H1 (cell line): ENCODE data around the gene NFYA. TPM values are rescaled to one million over a fixed set of nuclear protein-coding genes. Genes with fewer than 3 reads are reported as not detected.

Source experiments
- CTCF ChIA-PET: fragments of 300-600 bp; sonication (Branson Sonifier 250); formaldehyde crosslinking; loops from one replicate; lab custom pipeline; 2021; ENCODE audit not compliant: partially characterized antibody; lab: Charles Lee
- POLR2A ChIA-PET: fragments of 300-600 bp; sonication (Branson Sonifier 250); formaldehyde crosslinking; loops from one replicate; lab custom pipeline; 2021; ENCODE audit warnings: inconsistent platforms; ENCODE audit not compliant: partially characterized antibody; lab: Charles Lee
- DNase-seq, 2 experiments: peaks; one replicate each; pipeline versions ENCODE4 v3.0.0 to v3.0.0-alpha.2; 2010 to 2022; ENCODE audit warnings: low spot score in 2 of 2, low read depth in 1 of 2, mixed read lengths in 1 of 2
- FAIRE-seq: peaks from 2 replicates; lab custom pipeline; 2011; peaks lifted over from hg19 to GRCh38; lab: Jason Lieb, UNC
- H2AFZ ChIP-seq: 2 replicates; pipeline ENCODE4 v1.8.1; 2012; ENCODE audit warnings: low read length, inconsistent platforms
- H2AK5ac ChIP-seq: 2 replicates; pipeline ENCODE4 v1.6.1; 2013; ENCODE audit warnings: low read depth, low read length
- H2BK120ac ChIP-seq: replicated peaks from 2 replicates; pipeline ENCODE3; 2013; ENCODE audit warnings: low read depth, low read length, inconsistent platforms
- H2BK12ac ChIP-seq: 2 replicates; pipeline ENCODE4 v1.6.1; 2013; ENCODE audit warnings: low read depth, low read length
- H2BK15ac ChIP-seq: 2 replicates; pipeline ENCODE4 v1.6.1; 2013; ENCODE audit warnings: low read length
- H2BK20ac ChIP-seq: 2 replicates; pipeline ENCODE4 v1.6.1; 2013; ENCODE audit warnings: low read length
- H2BK5ac ChIP-seq: 2 replicates; pipeline ENCODE4 v1.6.1; 2013; ENCODE audit warnings: low read depth, low read length
- H3K14ac ChIP-seq: 2 replicates; pipeline ENCODE4 v1.6.1; 2013; ENCODE audit warnings: inconsistent platforms; ENCODE audit not compliant: insufficient read length
- H3K18ac ChIP-seq: 2 replicates; pipeline ENCODE4 v1.6.1; 2013; ENCODE audit warnings: low read length; ENCODE audit errors: extremely low read depth
- H3K23ac ChIP-seq: 2 replicates; pipeline ENCODE4 v1.6.1; 2013; ENCODE audit warnings: inconsistent platforms; ENCODE audit not compliant: insufficient read length
- H3K23me2 ChIP-seq: 2 replicates; pipeline ENCODE4 v1.6.1; 2013; ENCODE audit warnings: low read depth, low read length
- H3K27ac ChIP-seq: 2 replicates; pipeline ENCODE4 v1.6.1; 2011; ENCODE audit warnings: low read depth, low read length, inconsistent platforms
- H3K27me3 ChIP-seq, 4 experiments: replicated peaks in 1 of 4; 1 replicate in 1 of 4; 2 replicates in 3 of 4; pipeline versions ENCODE4 v1.6.1 to v1.8.1; 2011 to 2013; ENCODE audit warnings: low read length in 3 of 4, mild to moderate bottlenecking in 3 of 4, inconsistent platforms in 2 of 4, mixed read lengths in 2 of 4, moderate library complexity in 1 of 4; ENCODE audit not compliant: control insufficient read depth in 3 of 4, insufficient read depth in 3 of 4; ENCODE audit errors: extremely low read depth in 1 of 4
- H3K36me3 ChIP-seq, 4 experiments: 2 replicates each; pipeline versions ENCODE4 v1.6.1 to v1.8.1; 2011 to 2013; ENCODE audit warnings: mild to moderate bottlenecking in 4 of 4, low read length in 3 of 4, moderate library complexity in 2 of 4, control low read depth in 1 of 4, inconsistent platforms in 1 of 4; ENCODE audit not compliant: insufficient read depth in 4 of 4, control insufficient read depth in 2 of 4
- H3K4ac ChIP-seq: replicated peaks from 2 replicates; pipeline ENCODE3; 2013; ENCODE audit warnings: low read length, low read depth, mixed read lengths, inconsistent platforms; ENCODE audit not compliant: insufficient read length
- H3K4me1 ChIP-seq, 4 experiments: replicated peaks in 1 of 4; 1 replicate in 1 of 4; 2 replicates in 3 of 4; pipeline versions ENCODE4 v1.6.1 to v1.8.1; 2011 to 2013; ENCODE audit warnings: low read length in 3 of 4, inconsistent platforms in 2 of 4, mixed read lengths in 1 of 4; ENCODE audit not compliant: insufficient read depth in 4 of 4, control insufficient read depth in 3 of 4
- H3K4me2 ChIP-seq, 2 experiments: 2 replicates each; pipeline versions ENCODE4 v1.6.1 to v1.8.1; 2011 to 2013; ENCODE audit warnings: low read depth in 2 of 2, low read length in 2 of 2, control low read depth in 1 of 2, inconsistent platforms in 1 of 2, mild to moderate bottlenecking in 1 of 2; ENCODE audit not compliant: insufficient read depth in 1 of 2
- H3K4me3 ChIP-seq, 4 experiments: fragments of 200-600, 300-600 bp in 1 of 4; sonication (generic), shearing (Covaris generic), sonication (Bioruptor Twin) in 1 of 4; 2 replicates each; pipeline versions ENCODE4 v1.5.1 to v1.8.1; 2011 to 2016; ENCODE audit warnings: low read length in 4 of 4, low read depth in 3 of 4, control low read depth in 2 of 4, inconsistent platforms in 2 of 4, mild to moderate bottlenecking in 2 of 4, mixed read lengths in 1 of 4, moderate library complexity in 1 of 4; ENCODE audit not compliant: insufficient read depth in 2 of 4; ENCODE audit errors: extremely low read depth in 1 of 4
- H3K56ac ChIP-seq: replicated peaks from 2 replicates; pipeline ENCODE3; 2013; ENCODE audit warnings: low read depth, mild to moderate bottlenecking, mixed read lengths, low read length, inconsistent platforms; ENCODE audit not compliant: insufficient read length
- H3K79me1 ChIP-seq: 2 replicates; pipeline ENCODE4 v1.6.1; 2013; ENCODE audit warnings: low read depth, low read length, control low read depth
- H3K79me2 ChIP-seq, 2 experiments: 2 replicates each; pipeline versions ENCODE4 v1.6.1 to v1.8.1; 2012 to 2013; ENCODE audit warnings: low read length in 2 of 2, mild to moderate bottlenecking in 2 of 2, inconsistent platforms in 1 of 2; ENCODE audit not compliant: insufficient read depth in 2 of 2, control insufficient read depth in 1 of 2
- H3K9ac ChIP-seq, 4 experiments: replicated peaks in 1 of 4; 1 replicate in 1 of 4; 2 replicates in 3 of 4; pipeline versions ENCODE4 v1.6.1 to v1.8.1; 2011 to 2013; ENCODE audit warnings: low read depth in 3 of 4, low read length in 3 of 4, control low read depth in 2 of 4, mild to moderate bottlenecking in 2 of 4, moderate library complexity in 2 of 4, inconsistent platforms in 1 of 4; ENCODE audit errors: extremely low read depth in 1 of 4
- H3K9me3 ChIP-seq, 2 experiments: 2 replicates each; pipeline versions ENCODE4 v1.6.1 to v1.8.1; 2012 to 2013; ENCODE audit warnings: mild to moderate bottlenecking in 2 of 2, moderate library complexity in 2 of 2, control low read depth in 1 of 2, inconsistent platforms in 1 of 2, low read depth in 1 of 2, low read length in 1 of 2, mixed read lengths in 1 of 2; ENCODE audit not compliant: insufficient read depth in 2 of 2
- H4K20me1 ChIP-seq, 2 experiments: replicated peaks in 1 of 2; 2 replicates each; pipeline versions ENCODE3 to v1.8.1; 2011 to 2013; ENCODE audit warnings: inconsistent platforms in 2 of 2, low read length in 2 of 2, mild to moderate bottlenecking in 1 of 2; ENCODE audit not compliant: insufficient read depth in 2 of 2, control insufficient read depth in 1 of 2
- H4K5ac ChIP-seq: 2 replicates; pipeline ENCODE4 v1.6.1; 2013; ENCODE audit warnings: low read length, low read depth, mixed read lengths, inconsistent platforms; ENCODE audit not compliant: insufficient read length
- H4K8ac ChIP-seq: 2 replicates; pipeline ENCODE4 v1.8.0; 2013; ENCODE audit warnings: mild to moderate bottlenecking, moderate library complexity, low read length, inconsistent platforms; ENCODE audit not compliant: insufficient read depth; ENCODE audit errors: extremely low read depth
- H4K91ac ChIP-seq: replicated peaks from 2 replicates; pipeline ENCODE3; 2013; ENCODE audit warnings: low read length, mixed read lengths, inconsistent platforms; ENCODE audit not compliant: insufficient read length
- KDM4A ChIP-seq: IDR thresholded peaks from one replicate; pipeline ENCODE4 v1.7.1; 2012; ENCODE audit warnings: low read depth, mild to moderate bottlenecking, moderate library complexity, low read length, inconsistent platforms; ENCODE audit not compliant: severe bottlenecking
- WGBS, 2 experiments: shearing (Covaris generic) in 1 of 2; methylation state at CpG; one replicate each; pipeline versions ENCODE4 v1.1.6 to v1.1.7; 2013 to 2015; ENCODE audit warnings: low lambda C conversion rate in 2 of 2, mixed read lengths in 2 of 2, inconsistent platforms in 1 of 2, low coverage in 1 of 2, missing lambda C conversion rate in 1 of 2; ENCODE audit not compliant: insufficient replicate concordance in 2 of 2, insufficient coverage in 1 of 2, insufficient read length in 1 of 2; ENCODE audit errors: extremely low coverage in 1 of 2, missing lambda C conversion rate in 1 of 2; 5-methylcytosine and 5-hydroxymethylcytosine counted together
- polyA plus RNA-seq, 7 experiments: library from polyadenylated mRNA; depleted of rRNA in 3 of 7; stranded (reverse) in 5 of 7; unstranded in 2 of 7; fragments of >200 nt in 5 of 7; fragments of 200-250 nt in 2 of 7; gene quantifications; 1 replicate in 5 of 7; 2 replicates in 1 of 7; 4 replicates in 1 of 7; pipeline versions ENCODE4 v1.2.1 to v1.2.3, GENCODE V29; 2011 to 2013; ENCODE audit warnings: missing spikeins in 2 of 7, mixed read lengths in 2 of 7
- total RNA-seq: library from RNA; stranded (reverse); fragmentation: NEBNext Ultra II Directional; extraction: Animal tissue kit (Norgen Biotek cat#: 25700); gene quantifications from 2 replicates; pipeline ENCODE4 v1.2.1, GENCODE V29; 2021

NFYA gene
- total and polyA plus RNA-seq, 2 of the 8 experiments (the other 6 are each of a cell fraction or from before 2014, with no cell fraction given) = 19.8 to 33.7 TPM

GRCh38 chr6:41056768-41057490 lies 15.8 kb upstream of the NFYA start:
- Histone ChIP-seq H3K56ac (no peak overlapping the region), H2BK5ac (no peak overlapping the region), H3K9me3 (no peaks in the 10 kb centered on the region), H3K27me3 (no peaks in the 10 kb centered on the region), H3K4ac (no peak overlapping the region), H2AK5ac (no peak overlapping the region), H3K14ac (no peak overlapping the region), H3K27ac (no peak overlapping the region), H4K20me1 (no peaks in the 10 kb centered on the region), H3K79me1 (no peaks in the 10 kb centered on the region), H4K5ac (no peak overlapping the region), H2AFZ (no peak overlapping the region), H3K4me2 (no peak overlapping the region), H3K4me3 (no peak overlapping the region), H3K79me2 (no peaks in the 10 kb centered on the region), H2BK20ac (no peak overlapping the region), H3K9ac (no peak overlapping the region), H4K8ac (no peak overlapping the region), H3K23me2 (no peaks in the 10 kb centered on the region), H2BK120ac (no peak overlapping the region), H4K91ac (no peak overlapping the region), H3K36me3 (0 out of 8 replicates have a peak, but pooled peaks cover 0 to 5% (median 0%) of the 10 kb centered on the region in 4 experiments), H2BK12ac (no peak overlapping the region), H2BK15ac (no peak overlapping the region), H3K4me1 (peaks cover 0 to 5% (median 0%) of the 10 kb centered on the region in 4 experiments; a peak in 2 of 7 replicates), H3K18ac (no peak overlapping the region), H3K23ac (no peak overlapping the region)
- FAIRE-seq (no peak), DNase-seq (no peak)
- 82% methylated on average over 6 of the region's 6 CpGs; no CpG with 5 or more reads in 1 of the 2 experiments for WGBS, 2 experiments
- CTCF ChIA-PET = interaction anchor here (0.7 to 6.7 kb wide), 11 partner anchors 9 to 386 kb away, joined by 3 to 48 read pairs (median 10); partner anchors contain the start of genes TSPO2 and UNC5CL
- POLR2A ChIA-PET = interaction anchor here (1.5 to 1.9 kb wide), 3 partner anchors 9 to 14 kb away, joined by 5 read pairs; no protein-coding TSS in a partner anchor
- no peak for TF ChIP-seq KDM4A
